Stimulated activated CD4-positive, alpha-beta T cell treated with anti-CD3 and anti-CD28 coated beads, Interleukin-1b, Interleukin-23, amount 100 ng/mL, for 1 hour (primary cell): Measurements from ENCODE around the gene BIN2.
A peak's percentile ranks its signal among the peaks of the same experiment; 100 is the strongest.

Source experiments
- DNase-seq, 2 donors: peaks; one replicate each; pipeline ENCODE4 v3.0.0-alpha.2; 2020; ENCODE audit warnings: low read depth in 2 of 2

BIN2 gene

DNA sequence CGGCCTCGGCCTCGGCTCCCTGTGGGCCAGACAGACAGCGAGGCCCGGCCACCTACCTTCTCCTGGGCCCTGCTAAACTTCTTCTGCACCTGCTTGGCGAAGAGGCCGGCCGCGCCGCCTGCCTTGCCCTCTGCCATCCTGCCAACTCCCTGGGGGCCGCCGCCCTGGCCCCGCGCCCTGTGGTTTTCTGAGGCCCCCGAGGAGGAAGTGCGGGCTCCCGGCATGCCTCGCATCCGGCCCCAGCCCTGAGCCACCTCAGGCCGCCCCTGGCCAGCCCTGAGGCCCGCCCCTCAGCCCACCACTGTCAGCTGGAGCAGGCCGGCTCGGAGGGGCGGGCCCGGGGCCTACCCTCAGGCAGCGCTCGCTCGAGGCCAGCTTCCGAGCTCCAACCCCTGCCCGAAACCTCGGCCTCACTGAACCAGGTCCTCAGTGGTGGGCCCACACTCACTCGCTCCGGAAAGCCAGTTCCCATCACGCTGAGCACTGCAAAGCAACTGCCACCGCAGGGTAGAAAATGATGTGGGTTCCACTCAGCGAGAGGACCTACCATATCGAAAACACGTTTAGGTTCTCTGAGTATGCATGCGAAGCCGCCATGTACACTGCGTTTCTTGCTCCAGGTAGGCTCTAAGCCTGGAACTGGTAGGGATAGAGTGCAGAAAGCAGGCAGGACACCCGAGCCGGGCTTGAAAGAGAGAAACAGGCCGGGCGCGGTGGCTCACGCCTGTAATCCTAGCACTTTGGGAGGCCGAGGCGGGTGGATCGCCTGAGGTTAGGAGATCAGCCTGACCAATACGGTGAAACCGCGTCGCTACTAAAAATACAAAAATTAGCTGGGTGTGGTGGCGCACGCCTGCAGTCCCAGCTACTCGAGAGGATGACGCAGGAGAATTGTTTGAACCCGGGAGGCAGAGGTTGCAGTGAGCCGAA is at the start of gene BIN2:
TSS of gene BIN2 (minus strand) at position 209 of the 930 bp plus-strand sequence. CDS start at position 137, 72 bp downstream.
- peak; percentile 28 to 35 for DNase-seq

DNA sequence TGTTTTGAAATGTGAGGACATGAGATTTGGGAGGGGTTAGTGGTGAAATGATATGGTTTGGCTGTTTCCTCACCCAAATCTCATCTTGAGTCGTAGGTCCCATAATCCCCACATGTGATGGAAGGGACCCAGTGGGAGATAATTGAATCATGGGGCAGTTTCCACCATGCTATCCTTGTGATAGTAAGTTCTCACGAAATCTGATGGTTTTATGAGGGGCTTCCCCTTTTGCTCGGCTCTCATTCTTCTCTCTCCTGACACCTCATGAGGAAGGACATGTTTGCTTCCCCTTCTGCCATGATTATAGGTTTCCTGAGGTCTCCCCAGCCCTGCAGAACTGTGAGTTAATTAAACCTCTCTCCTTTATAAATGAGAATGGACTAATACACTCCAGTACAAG is 49.2 kb upstream of the BIN2 start:
- no peak for DNase-seq

DNA sequence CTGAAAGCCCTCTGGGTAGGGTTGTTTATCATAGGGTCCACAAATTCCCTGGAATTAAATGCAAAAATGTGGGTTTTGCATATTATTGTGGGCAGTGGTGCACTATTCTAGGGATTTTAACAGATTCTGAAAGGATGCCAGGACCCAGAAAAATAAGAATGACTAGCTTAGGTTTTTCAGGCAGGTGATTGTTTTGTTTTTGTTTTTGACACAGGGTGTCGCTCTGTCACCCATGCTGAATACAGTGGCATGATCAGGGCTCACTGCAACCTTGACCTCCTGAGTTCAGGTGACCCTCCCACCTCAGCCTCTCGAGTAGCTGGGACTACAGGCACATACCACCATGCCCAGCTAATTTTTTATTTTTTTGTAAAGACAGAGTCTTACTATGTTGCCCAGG is 48.0 kb upstream of the BIN2 start:
- no peak for DNase-seq

DNA sequence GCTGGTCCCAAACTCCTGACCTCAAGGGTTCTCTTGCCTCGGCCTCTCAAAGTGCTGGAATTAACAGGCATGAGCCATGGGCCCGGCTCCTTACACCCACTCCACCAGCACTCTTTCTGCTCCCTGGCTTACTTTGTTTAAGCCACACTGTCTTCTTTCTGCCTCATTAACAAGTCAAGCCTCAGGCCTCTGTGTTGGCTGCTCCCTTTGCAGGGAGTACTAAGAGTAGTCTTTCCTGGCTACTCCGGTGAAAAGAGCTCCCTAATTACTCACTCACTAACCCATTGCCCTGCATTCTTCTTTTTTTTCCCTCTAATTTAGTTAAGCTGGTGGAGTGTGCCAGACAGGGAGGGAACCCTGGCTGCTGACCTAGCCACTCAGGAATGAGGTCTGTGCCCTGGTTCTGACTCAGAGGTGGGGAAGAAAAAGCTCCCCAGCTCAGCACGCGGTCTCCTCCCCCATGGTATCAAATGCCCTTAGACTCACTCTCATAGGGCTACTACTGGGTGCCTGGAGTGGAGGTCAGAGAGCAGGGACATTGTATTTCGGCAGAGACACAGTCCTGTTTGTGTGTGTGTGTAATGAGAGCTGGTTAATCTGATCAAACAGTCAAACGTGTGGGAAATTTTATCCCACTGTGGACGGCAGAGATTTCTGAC is 47.5 kb upstream of the BIN2 start:
- DNase-seq: no peak

DNA sequence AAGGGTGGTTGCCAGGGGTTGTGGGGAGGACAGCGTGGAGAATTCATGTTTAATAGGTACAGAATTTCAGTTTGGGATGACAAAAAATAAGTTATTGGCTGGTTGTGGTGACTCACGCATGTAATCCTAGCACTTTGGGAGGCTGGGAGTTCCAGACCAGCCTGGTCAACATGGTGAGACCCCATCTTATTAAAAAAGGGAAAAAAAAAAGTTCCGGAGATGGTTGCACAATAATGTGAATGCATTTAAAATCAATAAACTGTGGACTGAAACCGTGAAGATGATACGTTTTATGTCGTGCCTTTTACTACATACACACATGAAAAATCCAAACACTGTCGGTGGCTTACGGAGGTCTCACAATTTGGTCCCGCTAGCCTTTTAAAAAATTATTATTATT is 46.7 kb upstream of the BIN2 start:
- no peak for DNase-seq

DNA sequence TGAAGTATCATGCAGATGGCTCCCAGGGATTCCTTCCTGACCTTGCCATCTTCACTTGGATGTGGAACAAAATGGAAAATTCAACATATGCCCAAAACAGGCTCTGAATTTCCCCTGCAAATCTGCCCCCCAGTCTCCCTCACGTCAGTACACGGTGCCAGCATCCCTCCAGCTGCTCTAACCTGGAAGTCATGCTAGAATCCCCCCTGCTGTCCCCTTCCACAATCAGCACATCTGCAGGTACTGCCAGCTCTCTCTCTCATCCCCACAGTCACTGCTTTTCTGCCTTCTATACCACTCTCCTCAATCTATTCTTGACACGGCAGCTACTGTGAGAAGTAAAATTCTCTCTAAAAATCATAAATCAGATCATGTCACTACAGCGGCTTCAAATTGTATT is 45.6 kb upstream of the BIN2 start:
- no peak for DNase-seq

DNA sequence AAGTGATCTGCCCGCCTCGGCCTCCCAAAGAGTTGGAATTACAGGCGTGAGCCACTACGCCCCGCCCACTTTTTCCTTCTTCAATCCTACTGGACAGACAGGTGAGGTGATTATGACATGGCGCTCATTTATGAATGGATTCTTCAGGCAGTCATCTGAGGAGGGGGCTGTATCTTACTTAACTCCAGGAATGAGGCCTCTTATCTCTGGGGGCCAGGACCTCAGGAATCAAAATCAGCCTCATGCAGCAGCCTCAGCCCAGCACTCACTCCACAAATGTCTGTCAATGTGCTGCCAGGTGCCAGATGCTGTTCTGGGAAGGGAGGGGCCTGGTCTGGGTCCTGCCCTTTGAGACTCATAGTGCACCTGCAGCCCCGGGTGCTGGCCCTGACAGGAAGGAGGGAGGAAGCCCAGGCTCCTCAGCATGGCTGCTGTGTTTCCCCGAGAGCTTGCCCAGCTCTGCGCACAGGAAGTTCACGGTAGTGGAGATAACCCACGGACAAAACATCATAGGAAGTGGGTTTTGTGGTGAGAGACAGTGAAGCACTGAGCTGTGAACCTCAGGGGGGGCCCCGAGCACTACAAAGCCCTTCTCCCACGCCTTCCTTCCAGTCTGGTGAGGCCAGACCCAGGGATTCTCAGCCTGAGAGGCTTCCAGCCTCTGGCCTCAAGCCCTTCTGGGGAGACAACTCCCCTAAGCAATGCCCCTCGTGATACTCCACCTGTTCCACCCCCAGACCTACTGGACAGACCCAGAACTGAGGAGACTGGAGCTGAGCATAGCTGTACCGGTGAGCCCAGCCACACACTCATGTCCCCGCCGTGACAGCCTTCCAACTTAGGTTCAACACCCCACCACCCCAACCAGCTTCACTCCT is 44.9 kb upstream of the BIN2 start:
- DNase-seq: peak; percentile 47 to 66

DNA sequence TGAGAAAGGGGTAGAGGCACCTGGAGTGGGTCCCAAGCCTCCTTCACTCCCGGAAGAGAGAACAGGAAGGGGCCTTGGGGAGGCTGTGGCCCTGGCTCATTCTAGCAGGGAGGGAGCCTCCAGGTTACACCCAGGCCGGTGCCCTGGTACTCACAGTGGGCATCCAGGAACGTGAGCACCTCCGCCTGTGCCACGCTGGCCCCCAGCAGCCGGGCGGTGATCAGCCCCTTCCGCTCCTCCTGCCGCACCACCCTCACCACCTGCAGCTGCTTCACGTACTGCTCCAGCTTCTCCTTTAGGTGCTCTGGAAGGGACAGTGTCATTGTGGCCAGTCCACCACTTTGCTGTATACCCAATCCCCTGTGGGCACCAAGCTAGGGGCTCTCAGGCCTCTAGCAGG is 41.3 kb upstream of the BIN2 start:
- no peak for DNase-seq

DNA sequence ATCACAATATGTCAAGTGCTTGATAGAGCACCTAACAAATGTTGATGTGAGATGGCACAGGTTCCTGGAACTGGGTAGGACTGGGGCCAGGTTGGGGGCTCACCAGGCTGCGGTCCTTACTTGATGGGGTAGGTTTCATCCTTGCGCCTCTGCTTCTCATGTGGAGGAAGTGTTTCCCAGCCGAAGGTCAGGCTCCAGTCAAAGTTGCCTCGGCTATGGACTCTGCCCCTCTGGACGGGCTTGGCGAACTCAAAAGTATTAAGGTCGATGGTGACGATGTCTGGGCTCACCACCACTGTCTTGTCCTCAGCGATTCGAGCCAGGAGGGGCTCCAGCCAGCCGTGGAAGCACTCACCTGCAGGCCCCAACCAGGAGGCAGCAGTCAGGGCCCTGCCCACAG is 40.0 kb upstream of the BIN2 start:
- DNase-seq: no peak

DNA sequence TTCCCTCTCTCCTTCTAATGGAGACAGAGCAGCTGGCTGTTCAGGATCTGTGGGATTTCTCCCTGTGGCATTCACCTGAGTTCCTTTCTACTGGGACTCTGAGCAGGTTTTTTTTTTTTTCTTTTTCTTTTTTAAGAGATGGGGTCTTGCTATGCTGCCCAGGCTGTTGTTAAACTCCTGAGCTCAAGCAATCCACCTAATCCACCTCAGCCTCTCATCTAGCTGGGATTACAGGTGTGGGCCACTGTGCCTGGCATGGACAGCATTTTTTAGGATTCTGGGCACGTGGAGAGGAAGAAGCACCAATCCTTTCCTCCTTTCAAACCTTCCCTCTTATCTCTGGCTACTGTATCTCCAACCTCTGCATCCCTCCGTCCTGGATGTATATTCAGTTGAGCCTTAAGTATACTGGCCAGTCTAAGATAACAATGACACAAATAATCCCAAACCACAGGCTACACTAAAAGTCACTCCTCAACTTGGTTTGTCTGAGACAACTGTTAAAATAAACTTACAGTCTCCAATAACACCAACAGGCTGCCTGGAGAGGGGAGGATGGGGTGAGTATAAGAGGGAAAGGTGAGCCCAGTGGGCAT is 38.9 kb upstream of the BIN2 start:
- DNase-seq: no peak

DNA sequence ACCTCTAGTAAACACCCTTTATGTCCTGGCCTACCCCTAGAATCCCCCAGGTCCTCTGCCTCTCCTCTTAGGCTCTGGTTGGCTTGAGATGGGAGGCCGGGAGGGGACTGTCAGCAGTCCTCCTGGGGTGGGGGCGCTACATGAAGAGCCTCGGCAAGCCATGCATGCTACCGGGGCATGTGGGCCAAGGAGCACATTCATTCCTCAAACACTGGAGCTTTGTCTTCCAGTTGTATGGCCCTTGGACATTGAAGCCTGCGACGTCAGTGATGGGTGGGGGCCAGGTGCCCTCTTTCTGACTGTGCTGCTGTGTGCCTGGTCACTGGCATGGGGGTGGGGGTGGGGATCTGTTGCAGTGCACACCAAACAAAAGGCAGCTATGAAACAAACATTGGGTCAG is 38.3 kb upstream of the BIN2 start:
- DNase-seq: no peak

DNA sequence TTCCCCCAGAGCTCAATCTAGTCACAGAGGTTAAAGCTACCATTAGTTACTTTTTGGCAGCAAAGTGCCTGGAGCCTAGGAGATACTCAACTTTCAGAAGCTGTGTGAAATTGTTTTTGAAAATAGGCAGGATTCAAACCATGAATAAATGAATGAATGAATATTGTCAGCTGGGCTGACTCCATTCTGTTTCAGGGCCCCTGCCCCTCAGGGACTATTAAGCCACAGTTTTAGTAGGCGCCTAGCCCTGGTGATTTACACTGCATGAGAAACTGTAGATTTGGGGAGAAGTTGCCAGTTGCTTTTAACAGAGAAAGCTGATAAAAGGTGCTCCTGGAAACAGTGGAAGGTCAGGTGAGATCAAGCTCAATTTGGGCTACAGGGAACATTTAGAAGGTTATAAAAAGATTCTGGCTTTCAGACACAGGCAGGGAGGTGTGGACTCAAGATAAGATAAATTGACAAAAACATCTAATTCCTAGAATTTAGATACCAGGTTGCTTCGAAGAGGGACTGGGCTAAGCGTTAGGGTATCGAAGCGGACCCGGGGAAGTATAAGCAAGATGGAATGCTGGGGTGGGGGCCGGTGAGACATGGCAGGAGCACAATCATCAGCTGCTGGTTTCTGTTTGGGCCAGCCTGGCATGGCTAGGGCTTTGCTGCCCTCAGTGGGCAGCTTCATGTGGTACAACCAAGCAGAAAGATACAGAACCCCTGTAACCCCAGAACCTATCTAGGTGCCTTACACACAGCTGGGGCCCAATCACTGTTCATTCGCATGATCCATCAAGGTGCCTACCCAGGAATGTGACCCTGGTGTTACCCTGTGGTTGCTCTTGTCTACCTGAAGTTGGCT is 37.4 kb upstream of the BIN2 start:
- DNase-seq: no peak

DNA sequence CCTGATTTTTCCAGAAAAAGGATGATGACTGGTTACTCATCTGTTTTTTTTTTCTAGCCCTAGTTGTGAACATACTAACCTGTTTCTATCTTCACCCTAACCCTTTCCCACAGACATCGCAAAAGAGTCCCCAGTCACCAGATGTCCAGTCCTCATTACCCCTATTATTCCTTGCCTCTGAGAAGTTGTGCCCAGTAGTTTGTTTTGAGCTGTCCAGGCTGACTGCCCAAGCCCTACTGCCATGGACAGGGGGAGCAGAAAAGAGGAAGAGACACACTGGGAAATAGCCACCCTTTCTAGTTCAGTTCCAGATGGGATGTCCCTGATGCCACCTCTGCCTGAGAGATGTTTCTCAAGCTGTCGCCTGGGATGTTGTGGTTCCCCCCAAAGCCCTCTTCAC is 36.3 kb upstream of the BIN2 start:
- no peak for DNase-seq

DNA sequence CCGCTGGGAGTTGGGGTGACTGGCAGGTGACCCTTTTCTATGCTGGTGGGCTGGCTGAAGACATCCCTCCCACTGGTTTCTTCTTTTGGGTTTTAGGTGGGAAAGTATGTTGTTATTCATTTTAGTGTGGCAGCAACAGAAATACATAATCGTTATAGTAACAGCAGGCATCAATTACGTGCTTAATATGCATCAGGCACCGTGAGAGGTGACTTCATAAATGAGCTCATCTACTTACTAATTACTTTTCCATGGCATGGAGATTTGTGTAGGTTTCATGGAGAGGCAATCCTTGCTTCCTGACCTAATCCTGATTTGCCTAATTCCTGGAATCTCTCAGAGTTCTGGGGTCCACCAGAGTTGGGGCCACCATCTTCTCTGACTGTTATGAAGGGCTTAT is 35.9 kb upstream of the BIN2 start:
- DNase-seq: no peak

DNA sequence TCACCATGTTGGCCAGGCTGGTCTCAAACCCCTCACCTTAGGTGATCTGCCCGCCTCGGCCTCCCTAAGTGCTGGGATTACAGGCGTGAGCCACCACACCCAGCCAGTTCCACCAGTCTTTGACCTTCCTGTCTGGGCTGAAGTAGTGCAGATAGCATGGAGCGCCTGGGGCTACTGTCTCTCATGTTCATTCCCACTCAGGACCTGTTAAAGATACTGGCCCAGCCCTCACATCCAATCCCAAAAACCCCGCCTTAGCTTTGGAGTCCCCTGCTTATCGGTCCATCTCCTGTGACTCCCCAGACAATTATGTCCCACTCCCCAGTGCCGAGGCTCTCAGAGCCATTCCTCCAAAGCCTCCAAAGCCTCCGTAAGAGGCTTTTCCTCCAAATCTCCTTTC is 34.5 kb upstream of the BIN2 start:
- no peak for DNase-seq

DNA sequence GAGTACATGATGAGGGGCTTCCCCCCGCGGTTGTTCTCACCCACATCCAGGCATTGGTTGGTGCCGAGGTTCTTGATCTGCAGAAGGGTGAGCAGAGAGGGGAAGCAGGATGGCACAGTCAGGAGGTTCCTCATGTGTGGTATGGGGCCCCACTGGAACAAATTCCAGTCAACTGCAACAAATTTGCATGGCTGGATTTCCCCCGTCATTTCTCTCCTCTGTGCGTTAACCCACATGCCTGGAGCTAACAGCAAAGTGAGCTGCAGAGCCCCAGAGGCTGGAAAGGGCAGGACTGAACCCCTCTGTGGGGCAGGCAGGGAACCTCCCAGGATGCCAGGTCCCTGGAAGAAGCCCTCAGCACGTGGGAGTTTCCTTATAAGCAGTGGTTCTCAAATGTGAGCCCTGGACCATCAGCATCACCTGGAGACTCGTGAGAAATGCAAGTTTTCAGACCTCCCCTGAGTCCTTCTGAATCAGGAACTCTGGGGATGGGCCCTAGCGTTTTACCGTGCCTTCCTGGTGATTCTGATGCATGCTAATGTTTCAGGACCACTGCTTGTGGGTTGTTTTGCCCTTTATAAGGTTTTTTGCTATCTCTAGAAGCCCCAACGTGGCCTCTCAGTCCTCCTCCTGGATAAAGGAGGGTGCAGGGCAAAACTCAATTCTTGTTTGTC is 33.5 kb upstream of the BIN2 start:
- no peak for DNase-seq

DNA sequence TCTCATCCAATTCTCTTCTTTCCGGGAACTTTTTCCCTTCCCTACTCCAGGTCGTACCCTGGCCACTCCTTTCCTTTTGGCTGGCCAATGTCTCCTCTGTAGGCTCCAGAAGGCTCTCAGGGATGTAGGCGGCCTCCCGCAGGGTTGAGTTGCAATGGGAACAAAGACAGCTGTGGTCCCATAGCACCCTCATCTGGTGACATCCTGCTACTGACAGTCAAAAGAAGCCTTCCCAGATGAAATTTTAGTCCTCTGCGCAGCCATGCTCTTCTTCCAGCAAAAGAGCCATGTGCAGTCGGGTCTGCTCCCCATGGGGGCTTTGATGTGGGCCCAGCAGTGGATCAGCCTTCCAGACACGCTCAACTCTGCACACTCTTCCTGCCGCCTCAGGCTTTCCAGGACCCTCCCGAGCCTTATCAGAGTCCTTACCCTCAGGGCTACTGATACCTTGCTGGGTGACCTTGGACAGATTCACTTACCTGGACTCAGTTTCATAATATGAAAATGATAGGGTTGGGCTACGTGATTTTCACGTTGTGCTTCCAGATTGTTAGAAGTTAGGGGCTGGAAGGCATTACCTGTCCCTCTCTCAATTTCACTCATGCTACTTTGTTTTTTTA is 28.0 kb upstream of the BIN2 start:
- no peak for DNase-seq

DNA sequence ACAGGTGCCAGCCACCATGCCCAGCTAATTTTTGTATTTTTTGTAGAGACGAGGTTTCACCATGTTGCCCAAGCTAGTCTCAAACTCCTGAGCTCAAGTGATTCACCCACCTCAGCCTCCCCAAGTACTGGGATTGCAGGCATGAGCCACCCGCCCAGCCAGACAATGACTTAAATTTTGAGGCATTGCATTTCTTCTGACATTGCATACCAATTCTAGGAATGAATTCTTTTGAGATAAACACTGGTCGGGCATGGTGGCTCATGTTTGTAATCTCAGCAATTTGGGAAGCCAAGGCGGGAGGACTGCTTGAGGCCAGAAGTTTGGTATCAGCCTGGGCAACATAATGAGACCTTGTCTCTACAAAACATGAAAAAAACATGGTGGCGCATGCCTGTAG is 25.1 kb upstream of the BIN2 start:
- no peak for DNase-seq

DNA sequence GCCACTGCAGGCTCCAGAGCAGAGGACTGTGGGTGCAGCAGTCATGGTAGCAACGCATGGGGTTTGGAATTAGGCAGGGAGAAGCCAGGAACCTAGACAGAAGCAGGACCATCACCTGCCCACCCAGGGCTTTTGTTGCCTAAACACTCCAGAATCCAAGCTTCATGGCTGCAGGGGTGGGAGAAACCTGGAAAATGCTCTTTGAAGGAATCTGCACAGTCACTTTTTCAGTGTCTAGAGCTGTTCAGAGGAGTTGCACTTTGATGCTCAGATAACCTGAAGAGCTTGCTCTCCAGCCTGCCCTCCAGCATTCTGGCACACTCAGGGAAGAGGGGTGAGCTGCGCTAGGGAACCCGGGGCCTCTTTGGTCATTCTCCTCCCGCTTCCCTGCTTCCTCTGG is 24.1 kb upstream of the BIN2 start:
- no peak for DNase-seq

DNA sequence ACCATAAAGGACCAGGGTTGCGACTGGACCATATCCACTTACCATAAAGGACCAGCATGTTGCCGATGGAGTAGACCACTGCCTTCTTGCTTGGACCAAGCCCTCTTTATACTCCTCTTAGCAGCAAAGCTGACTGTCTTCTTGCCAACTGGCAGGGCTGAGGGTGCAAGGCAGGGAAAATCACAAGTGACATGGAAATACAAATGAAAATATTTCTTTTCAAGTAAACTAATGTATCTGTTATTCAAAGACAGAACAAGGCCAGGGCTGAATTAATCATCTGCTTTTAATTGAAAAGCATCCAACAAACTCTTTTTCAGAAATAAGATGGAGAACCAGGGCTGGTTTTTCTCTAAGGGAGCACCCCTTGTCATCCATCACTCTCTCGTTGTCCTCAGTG is 22.6 kb upstream of the BIN2 start, which contains the start of gene CELA1:
TSS of gene CELA1 (minus strand) at position 99 of the 400 bp plus-strand sequence. CDS start at position 58, 41 bp downstream.
- no peak for DNase-seq
